OCI-LY1 (cell line): ENCODE results near the gene BEND6.

ENCODE experiments used
- EZH2 ChIP-seq: fragments of 200-600 bp; sonication (generic), shearing (Covaris generic); IDR thresholded peaks from 2 replicates; pipeline ENCODE4 v1.8.0; 2017; ENCODE audit warnings: borderline replicate concordance, mixed run types, mild to moderate bottlenecking, antibody characterized with exemption, low read length, moderate library complexity, mixed read lengths
- TF ChIP-seq, protein P1 (sequence below): fragments of 200-600 bp; sonication (generic), shearing (Covaris generic); IDR thresholded peaks from 2 replicates; pipeline ENCODE4 v1.5.1; 2017; ENCODE audit warnings: mild to moderate bottlenecking, antibody characterized with exemption, low read length, moderate library complexity, mixed read lengths

DNA sequence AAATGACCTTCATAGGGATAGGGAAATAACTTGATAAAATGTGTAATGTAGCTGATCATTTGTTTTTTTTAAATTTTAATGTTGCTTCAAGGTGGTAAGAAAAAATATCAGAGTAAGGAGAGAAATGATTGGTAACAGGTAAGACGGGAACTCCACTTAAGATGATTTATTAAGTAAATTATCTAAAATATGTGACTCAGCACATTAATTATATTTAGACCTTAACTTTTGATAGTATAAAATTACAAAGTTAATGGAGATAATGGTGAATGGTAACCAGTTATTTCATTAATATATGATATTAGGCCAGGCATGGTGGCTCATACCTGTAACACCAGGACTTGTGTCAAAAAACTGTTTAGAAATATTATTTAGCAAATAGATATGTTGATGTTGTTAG lies 10.2 kb downstream of the BEND6 start:
- TF ChIP-seq, protein P1, sequence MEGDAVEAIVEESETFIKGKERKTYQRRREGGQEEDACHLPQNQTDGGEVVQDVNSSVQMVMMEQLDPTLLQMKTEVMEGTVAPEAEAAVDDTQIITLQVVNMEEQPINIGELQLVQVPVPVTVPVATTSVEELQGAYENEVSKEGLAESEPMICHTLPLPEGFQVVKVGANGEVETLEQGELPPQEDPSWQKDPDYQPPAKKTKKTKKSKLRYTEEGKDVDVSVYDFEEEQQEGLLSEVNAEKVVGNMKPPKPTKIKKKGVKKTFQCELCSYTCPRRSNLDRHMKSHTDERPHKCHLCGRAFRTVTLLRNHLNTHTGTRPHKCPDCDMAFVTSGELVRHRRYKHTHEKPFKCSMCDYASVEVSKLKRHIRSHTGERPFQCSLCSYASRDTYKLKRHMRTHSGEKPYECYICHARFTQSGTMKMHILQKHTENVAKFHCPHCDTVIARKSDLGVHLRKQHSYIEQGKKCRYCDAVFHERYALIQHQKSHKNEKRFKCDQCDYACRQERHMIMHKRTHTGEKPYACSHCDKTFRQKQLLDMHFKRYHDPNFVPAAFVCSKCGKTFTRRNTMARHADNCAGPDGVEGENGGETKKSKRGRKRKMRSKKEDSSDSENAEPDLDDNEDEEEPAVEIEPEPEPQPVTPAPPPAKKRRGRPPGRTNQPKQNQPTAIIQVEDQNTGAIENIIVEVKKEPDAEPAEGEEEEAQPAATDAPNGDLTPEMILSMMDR = no peak
- TF ChIP-seq EZH2 = no peak
